Nephron progenitor cell (in vitro differentiated cells): ENCODE measurements around the gene CFAP61.
A peak's percentile ranks its signal among the peaks of the same experiment; 100 is the strongest.

ENCODE experiments used
- DNase-seq: peaks from one replicate; pipeline ENCODE4 v3.0.0; 2021
- H3K27ac Mint-ChIP-seq: 2 replicates; pipeline ENCODE4 v1.8.0; 2021; ENCODE audit warnings: mild to moderate bottlenecking, moderate library complexity, mixed read lengths
- H3K27me3 Mint-ChIP-seq: 2 replicates; pipeline ENCODE4 v1.8.0; 2021; ENCODE audit warnings: mild to moderate bottlenecking, low read depth, mixed read lengths; ENCODE audit not compliant: poor library complexity
- H3K36me3 Mint-ChIP-seq: 2 replicates; pipeline ENCODE4 v1.8.0; 2021; ENCODE audit warnings: low read depth, mixed read lengths
- H3K4me1 Mint-ChIP-seq: 2 replicates; pipeline ENCODE4 v1.8.0; 2021; ENCODE audit warnings: mixed read lengths
- H3K4me3 Mint-ChIP-seq: 2 replicates; pipeline ENCODE4 v1.8.0; 2021; ENCODE audit warnings: mild to moderate bottlenecking, moderate library complexity, mixed read lengths
- H3K9me3 Mint-ChIP-seq: 2 replicates; pipeline ENCODE4 v1.8.0; 2021; ENCODE audit warnings: mild to moderate bottlenecking, moderate library complexity, mixed read lengths
- TF ChIP-seq, protein P1 (sequence below): fragments of 200-600 bp; sonication (generic); IDR thresholded peaks from 2 replicates; pipeline ENCODE4 v1.5.0; 2021; ENCODE audit warnings: antibody characterized with exemption

The CFAP61 gene

DNA sequence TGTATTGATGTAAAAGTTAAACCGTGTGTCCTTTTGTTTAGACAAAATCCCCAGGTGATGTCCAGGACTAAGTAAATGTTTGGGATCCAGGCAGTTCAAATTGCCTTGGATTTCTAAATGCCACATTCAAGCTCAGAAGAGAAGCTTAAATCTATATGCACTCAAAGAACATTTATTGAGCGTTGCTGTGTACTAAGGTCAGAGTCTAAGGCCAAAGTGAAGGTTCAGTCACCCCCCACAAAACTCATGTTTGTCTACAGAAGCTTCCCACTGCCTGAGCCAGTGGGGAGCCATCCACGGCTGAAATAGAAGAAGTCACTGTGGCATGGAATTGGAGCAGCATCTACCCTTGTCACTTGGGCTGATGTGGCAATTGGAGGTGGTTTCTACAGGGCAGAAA lies 244.8 kb downstream of the CFAP61 start:
- peaks cover 19% of the 10 kb centered on the region for H3K27me3 Mint-ChIP-seq
- no peaks in the 10 kb centered on the region for H3K9me3 Mint-ChIP-seq
- H3K27ac Mint-ChIP-seq, result no peak overlapping the region
- no peaks in the 10 kb centered on the region for H3K4me1 Mint-ChIP-seq
- no peaks in the 10 kb centered on the region for H3K36me3 Mint-ChIP-seq
- no peak overlapping the region for H3K4me3 Mint-ChIP-seq
- DNase-seq, result no peak
- TF ChIP-seq, protein P1, sequence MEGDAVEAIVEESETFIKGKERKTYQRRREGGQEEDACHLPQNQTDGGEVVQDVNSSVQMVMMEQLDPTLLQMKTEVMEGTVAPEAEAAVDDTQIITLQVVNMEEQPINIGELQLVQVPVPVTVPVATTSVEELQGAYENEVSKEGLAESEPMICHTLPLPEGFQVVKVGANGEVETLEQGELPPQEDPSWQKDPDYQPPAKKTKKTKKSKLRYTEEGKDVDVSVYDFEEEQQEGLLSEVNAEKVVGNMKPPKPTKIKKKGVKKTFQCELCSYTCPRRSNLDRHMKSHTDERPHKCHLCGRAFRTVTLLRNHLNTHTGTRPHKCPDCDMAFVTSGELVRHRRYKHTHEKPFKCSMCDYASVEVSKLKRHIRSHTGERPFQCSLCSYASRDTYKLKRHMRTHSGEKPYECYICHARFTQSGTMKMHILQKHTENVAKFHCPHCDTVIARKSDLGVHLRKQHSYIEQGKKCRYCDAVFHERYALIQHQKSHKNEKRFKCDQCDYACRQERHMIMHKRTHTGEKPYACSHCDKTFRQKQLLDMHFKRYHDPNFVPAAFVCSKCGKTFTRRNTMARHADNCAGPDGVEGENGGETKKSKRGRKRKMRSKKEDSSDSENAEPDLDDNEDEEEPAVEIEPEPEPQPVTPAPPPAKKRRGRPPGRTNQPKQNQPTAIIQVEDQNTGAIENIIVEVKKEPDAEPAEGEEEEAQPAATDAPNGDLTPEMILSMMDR, result no peak

DNA sequence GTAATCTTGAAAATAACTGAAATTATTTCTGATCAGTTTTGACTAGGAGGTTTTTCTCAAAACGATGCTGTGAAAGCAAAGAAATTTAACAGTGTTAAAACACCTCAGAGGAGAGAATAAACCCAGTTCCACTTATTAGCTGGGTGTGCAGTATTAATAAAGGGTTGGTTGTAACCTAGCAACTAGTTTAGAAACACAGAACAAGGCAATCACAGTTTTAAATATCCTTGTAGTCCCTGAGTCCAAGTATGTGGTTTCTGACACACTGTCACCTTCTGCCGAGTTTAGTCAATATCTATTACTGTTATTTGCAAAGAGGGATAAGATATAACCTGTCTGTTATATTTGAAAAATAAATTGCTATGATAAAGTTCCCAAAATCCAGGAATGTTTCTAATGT lies 245.4 kb downstream of the CFAP61 start:
- no peaks in the 10 kb centered on the region for H3K36me3 Mint-ChIP-seq
- no peaks in the 10 kb centered on the region for H3K9me3 Mint-ChIP-seq
- no peaks in the 10 kb centered on the region for H3K4me1 Mint-ChIP-seq
- TF ChIP-seq, protein P1, result no peak
- no peak overlapping the region for H3K4me3 Mint-ChIP-seq
- peaks cover 19% of the 10 kb centered on the region for H3K27me3 Mint-ChIP-seq
- H3K27ac Mint-ChIP-seq, result no peak overlapping the region
- DNase-seq, result no peak

DNA sequence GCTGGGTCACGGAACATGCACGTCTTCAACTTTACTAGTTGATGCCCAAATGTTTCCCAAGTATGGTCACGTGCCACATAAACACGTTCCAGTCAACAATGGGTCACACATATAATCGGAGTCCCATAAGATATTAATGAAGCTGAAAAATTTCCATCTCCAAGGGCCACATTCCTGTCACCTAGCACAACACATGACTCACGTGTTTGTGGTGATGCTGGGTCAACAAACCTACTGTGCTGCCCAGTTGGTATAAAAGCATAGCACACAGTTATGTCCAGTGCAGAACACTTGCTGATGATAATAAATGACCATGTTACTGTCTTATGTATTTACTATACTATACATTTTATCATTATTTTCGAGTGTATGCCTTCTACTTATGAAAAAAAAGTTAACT lies 247.6 kb downstream of the CFAP61 start:
- TF ChIP-seq, protein P1, result no peak
- no peaks in the 10 kb centered on the region for H3K36me3 Mint-ChIP-seq
- no peak for DNase-seq
- no peaks in the 10 kb centered on the region for H3K4me1 Mint-ChIP-seq
- no peak overlapping the region for H3K4me3 Mint-ChIP-seq
- no peak overlapping the region for H3K27ac Mint-ChIP-seq
- no peaks in the 10 kb centered on the region for H3K9me3 Mint-ChIP-seq
- H3K27me3 Mint-ChIP-seq, result peaks cover 19% of the 10 kb centered on the region

DNA sequence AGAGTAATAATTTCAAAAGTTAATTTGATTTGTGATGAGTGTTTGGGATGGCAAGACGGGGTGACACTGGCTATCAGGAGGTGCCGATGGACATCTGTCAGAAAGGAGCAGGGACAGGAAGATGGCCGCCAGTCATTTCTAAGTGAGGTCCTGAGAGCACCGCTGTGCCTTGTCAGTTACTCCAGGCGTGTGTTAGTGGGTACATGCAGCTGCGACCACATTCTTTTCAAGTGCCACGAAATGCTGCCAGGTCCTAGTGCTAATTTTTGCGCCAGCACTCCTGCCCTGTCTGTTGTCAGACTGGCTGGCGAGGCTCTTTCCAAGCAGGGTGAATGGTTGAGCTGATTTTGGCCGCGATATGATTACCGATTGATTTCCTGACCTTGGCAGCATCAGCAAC lies 251.0 kb downstream of the CFAP61 start:
- H3K4me3 Mint-ChIP-seq, result no peak overlapping the region
- TF ChIP-seq, protein P1, result no peak
- H3K27me3 Mint-ChIP-seq, result no peaks in the 10 kb centered on the region
- DNase-seq, result no peak
- H3K9me3 Mint-ChIP-seq, result no peaks in the 10 kb centered on the region
- H3K27ac Mint-ChIP-seq, result no peak overlapping the region
- no peaks in the 10 kb centered on the region for H3K36me3 Mint-ChIP-seq
- H3K4me1 Mint-ChIP-seq, result no peaks in the 10 kb centered on the region

DNA sequence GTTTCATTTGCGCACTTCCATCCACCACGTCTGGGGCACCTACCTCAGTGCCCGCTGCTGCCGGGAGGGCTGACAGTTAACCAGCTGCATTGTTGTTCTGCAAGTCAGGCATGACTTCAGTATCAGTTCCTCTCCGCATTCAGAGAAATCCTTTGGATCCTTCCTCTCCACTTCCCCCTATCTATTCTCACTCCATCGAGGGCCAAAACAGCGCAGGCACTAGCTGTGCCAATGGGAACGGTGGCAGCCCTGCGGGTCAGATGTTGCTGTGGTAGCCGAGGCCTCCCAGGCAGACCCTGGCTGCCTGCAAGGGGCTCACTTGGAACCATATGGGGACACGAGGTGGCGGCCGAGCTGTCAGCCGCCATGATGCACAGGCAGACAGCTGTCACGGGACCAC lies 251.4 kb downstream of the CFAP61 start:
- TF ChIP-seq, protein P1, result no peak
- no peaks in the 10 kb centered on the region for H3K9me3 Mint-ChIP-seq
- no peak overlapping the region for H3K27ac Mint-ChIP-seq
- no peak for DNase-seq
- no peaks in the 10 kb centered on the region for H3K27me3 Mint-ChIP-seq
- no peak overlapping the region for H3K4me3 Mint-ChIP-seq
- no peaks in the 10 kb centered on the region for H3K4me1 Mint-ChIP-seq
- no peaks in the 10 kb centered on the region for H3K36me3 Mint-ChIP-seq

DNA sequence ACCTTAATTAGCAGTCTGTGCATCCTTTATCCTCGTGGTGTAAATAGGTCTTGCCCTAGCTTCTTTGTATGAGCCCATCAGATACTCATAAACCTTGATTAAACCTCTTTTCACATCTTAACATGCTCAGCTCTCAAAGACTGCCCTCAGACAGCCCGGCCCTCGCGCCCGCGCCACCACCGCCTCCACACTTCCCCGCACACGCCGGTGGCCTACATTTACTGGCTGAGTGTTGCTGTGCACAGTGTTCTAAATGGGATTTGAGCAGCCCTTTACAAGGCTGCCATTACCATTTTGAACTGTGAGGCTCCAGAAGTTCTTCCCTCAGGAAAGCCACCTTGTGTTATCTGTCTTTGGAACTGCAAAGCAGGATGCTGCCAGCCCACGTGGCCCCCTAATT lies 252.6 kb downstream of the CFAP61 start:
- Mint-ChIP-seq H3K27ac (peak overlapping the region; percentile 58), H3K9me3 (no peaks in the 10 kb centered on the region), H3K36me3 (no peaks in the 10 kb centered on the region), H3K4me3 (no peak overlapping the region), H3K27me3 (no peaks in the 10 kb centered on the region), H3K4me1 (no peaks in the 10 kb centered on the region)
- DNase-seq, result no peak
- TF ChIP-seq, protein P1, result no peak
